22Rv1 (cell line): ENCODE results near the gene C19orf33.

ENCODE experiments used
- H3K27ac ChIP-seq: fragments of 450-650 bp; 2 replicates; pipeline ENCODE4 v1.5.1; 2017
- ZFX ChIP-seq: fragments of 450-650 bp; IDR thresholded peaks from 2 replicates; pipeline ENCODE4 v1.6.1; 2017; ENCODE audit warnings: antibody characterized with exemption, borderline replicate concordance
- TF ChIP-seq, protein P1 (sequence below): fragments of 450-650 bp; IDR thresholded peaks from 2 replicates; pipeline ENCODE4 v1.5.1; 2017; ENCODE audit warnings: mild to moderate bottlenecking

Gene C19orf33

DNA sequence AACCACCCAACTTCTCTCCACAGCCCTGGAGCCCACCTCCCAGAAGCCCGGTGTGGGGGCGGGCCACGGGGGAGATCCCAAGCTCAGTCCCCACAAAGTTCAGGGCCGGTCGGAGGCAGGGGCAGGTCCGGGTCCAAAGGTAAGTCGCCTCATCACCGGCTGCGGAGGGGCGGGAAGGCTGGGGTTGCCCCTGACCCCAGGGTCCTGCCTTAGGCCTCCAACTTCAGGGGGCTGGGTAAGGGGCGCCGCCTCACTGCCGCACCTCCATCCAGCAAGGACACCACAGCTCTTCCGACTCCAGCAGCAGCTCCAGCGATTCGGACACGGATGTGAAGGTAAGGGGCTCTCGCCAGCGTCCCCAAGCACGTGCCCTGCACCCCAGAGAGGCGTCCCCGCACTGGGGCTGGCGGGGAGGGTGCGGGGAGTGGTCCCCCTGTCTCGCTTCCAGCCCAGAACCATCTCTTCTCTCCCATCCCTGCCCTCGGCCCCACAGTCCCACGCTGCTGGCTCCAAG, 358 bp downstream of the C19orf33 start:
- no peak for TF ChIP-seq ZFX
- TF ChIP-seq, protein P1, sequence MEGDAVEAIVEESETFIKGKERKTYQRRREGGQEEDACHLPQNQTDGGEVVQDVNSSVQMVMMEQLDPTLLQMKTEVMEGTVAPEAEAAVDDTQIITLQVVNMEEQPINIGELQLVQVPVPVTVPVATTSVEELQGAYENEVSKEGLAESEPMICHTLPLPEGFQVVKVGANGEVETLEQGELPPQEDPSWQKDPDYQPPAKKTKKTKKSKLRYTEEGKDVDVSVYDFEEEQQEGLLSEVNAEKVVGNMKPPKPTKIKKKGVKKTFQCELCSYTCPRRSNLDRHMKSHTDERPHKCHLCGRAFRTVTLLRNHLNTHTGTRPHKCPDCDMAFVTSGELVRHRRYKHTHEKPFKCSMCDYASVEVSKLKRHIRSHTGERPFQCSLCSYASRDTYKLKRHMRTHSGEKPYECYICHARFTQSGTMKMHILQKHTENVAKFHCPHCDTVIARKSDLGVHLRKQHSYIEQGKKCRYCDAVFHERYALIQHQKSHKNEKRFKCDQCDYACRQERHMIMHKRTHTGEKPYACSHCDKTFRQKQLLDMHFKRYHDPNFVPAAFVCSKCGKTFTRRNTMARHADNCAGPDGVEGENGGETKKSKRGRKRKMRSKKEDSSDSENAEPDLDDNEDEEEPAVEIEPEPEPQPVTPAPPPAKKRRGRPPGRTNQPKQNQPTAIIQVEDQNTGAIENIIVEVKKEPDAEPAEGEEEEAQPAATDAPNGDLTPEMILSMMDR = no peak
- H3K27ac ChIP-seq = peak overlapping the region; percentile 59

DNA sequence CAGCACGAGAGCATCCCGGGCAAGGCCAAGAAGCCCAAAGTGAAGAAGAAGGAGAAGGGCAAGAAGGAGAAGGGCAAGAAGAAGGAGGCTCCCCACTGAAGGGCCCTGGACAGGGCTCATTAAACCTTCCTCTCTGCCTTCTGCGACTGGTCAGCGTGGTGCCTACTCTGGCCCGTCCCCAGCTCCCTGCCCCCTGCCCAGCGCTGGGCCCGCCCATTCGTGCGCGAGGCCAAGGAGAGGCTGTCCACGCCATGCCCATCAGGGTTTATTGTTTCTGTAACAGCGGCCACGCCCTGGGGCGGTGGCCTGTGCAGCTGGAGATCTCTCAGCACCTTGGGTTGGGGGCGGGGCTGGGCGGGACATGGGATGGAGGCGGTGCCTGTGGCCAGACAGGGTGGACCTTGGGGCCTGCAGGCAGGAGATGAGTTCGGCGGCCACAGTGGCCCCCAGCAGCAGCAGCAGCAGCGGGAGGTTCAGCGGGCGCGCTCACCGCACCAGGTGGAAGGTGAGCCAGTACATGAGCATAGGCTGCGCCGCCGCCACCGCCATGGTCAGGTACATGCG, 897 bp downstream of the C19orf33 start:
- TF ChIP-seq, protein P1 = no peak
- no peak for TF ChIP-seq ZFX
- peak overlapping the region; percentile 59 for H3K27ac ChIP-seq

DNA sequence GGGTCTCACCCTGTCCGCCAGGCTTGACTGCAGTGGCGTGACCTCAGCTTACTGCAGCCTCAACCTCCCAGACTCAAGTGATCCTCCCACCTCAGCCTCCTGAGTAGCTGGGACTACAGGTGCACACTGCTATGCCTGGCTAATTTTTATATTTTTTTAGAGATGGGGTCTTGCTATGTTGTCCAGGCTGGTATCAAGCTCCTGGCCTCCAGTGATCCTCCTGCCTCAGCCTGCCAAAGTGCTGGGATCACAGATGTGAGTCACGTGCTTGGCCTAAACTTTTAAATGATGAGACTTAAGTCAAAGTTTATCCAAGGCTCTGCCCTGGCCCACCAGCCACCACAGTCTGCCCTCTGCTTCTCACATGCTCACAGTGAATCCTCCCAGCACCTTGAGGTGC, 2.2 kb downstream of the C19orf33 start:
- TF ChIP-seq, protein P1 = no peak
- no peak for TF ChIP-seq ZFX
- H3K27ac ChIP-seq = no peak overlapping the region

DNA sequence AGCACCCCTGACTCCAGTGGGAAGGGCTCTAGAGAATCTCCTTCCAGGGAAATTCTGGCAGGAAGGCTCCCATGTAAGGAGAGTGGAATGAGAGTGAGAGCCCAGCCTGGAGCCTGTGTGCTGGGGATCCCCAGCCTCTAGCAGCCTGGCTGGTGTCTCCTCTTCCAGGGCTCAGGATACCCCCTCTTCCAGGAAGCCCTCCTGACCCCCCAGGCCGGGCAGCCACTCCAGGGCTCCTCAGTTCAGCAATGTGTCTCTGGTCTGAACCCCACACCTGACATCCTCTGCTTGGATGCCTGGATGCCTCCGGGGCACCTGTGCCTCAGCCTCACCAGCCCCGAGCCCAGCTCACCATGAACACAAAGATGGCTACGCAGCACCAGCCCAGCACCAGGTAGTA, 3.0 kb downstream of the C19orf33 start:
- H3K27ac ChIP-seq = no peak overlapping the region
- TF ChIP-seq, protein P1 = no peak
- no peak for TF ChIP-seq ZFX

DNA sequence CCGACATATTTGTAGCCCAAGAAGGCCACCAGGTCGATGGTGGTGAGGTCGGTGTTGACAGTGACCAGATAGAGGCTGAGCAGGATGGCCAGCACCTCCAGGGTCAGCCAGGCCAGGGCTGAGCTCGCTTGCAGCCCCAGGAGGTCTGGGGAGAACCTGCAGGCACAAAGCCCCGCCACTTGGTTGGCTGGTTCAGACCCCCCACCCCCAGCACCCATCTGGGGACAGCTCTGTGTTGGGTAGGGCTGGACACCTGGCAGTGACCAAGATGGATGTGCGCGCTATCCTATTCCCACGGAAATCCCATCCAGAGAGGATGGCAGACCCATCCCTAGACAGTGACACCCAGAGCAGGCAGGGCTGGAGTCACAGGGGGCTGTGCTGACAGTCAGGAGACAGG, 3.5 kb downstream of the C19orf33 start:
- no peak for TF ChIP-seq ZFX
- TF ChIP-seq, protein P1 = no peak
- no peak overlapping the region for H3K27ac ChIP-seq

DNA sequence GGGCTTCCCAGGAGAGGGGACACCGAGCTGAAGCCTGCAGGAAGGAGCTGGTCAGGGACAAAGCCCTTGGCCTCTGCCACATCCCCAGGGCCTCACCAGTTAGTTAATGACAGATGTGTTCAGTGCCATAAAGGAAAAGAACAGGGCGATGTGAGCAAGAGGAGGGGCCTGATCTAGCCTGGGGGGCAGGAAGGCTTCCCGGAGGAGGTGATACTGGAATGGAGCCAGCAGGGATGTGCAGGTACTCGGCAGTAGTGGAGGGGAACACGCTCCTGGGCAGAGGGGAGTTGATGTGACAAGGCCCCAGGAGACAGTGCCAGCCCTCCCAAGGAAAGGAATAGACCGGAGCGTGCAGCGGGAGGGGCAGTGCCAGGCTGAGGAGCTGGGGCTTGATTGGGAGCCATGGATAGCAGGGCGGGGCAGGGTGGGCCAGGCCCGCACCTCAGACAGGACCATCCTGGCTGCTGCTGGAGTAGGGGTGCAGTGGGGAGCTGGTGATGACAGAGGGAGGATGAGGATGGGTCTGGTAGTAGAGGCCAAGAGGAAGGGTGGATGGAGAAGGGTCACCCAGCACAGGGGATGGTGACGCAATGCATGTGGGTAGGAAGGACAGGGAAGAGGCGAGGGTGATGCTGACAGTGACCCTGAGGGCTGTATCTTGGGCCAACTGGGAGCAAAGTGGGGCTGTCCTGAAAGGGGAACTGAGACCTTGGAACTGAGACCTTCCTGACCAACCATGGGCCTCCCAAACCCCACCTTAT, 4.1 kb downstream of the C19orf33 start:
- H3K27ac ChIP-seq = no peak overlapping the region
- TF ChIP-seq, protein P1 = no peak
- no peak for TF ChIP-seq ZFX

DNA sequence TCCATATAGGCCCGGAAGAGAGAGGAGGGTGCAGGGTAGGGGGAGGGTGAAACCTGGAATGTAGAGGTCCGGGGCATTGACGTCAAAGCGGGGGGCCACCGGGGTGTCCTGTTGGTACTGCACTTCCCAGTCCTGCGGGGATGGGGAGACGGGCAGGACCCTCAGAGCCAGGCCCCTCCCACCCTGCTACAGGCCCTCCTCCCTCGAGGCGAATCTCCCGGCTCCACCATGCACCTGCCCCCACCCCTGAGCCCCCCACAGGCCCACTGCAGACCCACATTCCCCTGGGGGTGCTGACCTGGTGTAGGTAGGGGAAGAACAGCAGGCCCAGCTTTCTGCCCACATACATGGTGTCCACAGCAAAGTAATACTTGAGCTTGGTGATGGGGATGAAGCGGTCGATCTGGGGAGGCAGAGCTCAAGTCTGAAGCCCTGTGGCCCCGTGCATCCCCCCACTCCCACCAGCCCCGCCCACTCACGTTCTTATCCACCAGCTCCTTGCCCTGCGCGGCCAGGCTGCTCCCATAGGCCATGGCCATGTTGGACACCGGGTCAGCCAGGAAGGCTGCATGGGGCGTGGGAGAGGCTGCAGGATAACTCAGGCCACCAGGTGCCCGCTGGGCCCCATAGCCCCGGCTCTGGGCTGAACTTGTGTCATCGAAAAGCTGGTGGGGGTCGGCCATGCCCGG, 5.0 kb downstream of the C19orf33 start:
- no peak overlapping the region for H3K27ac ChIP-seq
- TF ChIP-seq ZFX = no peak
- TF ChIP-seq, protein P1 = no peak
